ENCODE data around the gene PFKL.
A peak's percentile ranks its signal among the peaks of the same experiment; 100 is the strongest.
"Not testable (repeated sequence)": the region's sequence is repeated elsewhere in the genome, so short reads cannot be mapped to it uniquely, and the experiment has no call there.

PFKL gene

GRCh38 chr21:44295163-44295573, 4.7 kb upstream of the PFKL start:
- no peak for DNase-seq

GRCh38 chr21:44295646-44296045, 4.2 kb upstream of the PFKL start:
- no peak for DNase-seq

GRCh38 chr21:44296103-44296519, 3.7 kb upstream of the PFKL start:
- DNase-seq, result no peak

- no peak for DNase-seq
These were observed 2.9 kb upstream of the PFKL start for GRCh38 chr21:44296916-44297315.

GRCh38 chr21:44297525-44298290, 2.1 kb upstream of the PFKL start:
- DNase-seq, result peak; percentile 71

GRCh38 chr21:44298301-44298700, 1.6 kb upstream of the PFKL start:
- DNase-seq, result peak; percentile 31

- no peak for DNase-seq
These were observed 782 bp upstream of the PFKL start for GRCh38 chr21:44299085-44299457.

GRCh38 chr21:44300262-44300959, 558 bp downstream of the PFKL start:
- peak; percentile 42 for DNase-seq

GRCh38 chr21:44301141-44301540, 1.3 kb downstream of the PFKL start:
- DNase-seq, result no peak

- DNase-seq, result no peak
These were observed 2.1 kb downstream of the PFKL start for GRCh38 chr21:44301961-44302406.

- DNase-seq, result not testable (repeated sequence)
These were observed 2.9 kb downstream of the PFKL start for GRCh38 chr21:44302573-44303401.

- no peak for DNase-seq
These were observed 3.7 kb downstream of the PFKL start for GRCh38 chr21:44303490-44303981.

GRCh38 chr21:44304011-44304616, 4.3 kb downstream of the PFKL start:
- DNase-seq, result no peak

GRCh38 chr21:44304877-44305293, 5.0 kb downstream of the PFKL start:
- DNase-seq, result peak; percentile 19

- no peak for DNase-seq
These were observed 5.8 kb downstream of the PFKL start for GRCh38 chr21:44305691-44306090.

GRCh38 chr21:44306936-44307704, 7.3 kb downstream of the PFKL start:
- no peak for DNase-seq

- DNase-seq, result no peak
These were observed 11.0 kb downstream of the PFKL start for GRCh38 chr21:44310628-44311507.

- DNase-seq, result no peak
These were observed 12.2 kb downstream of the PFKL start for GRCh38 chr21:44312089-44312488.

- no peak for DNase-seq
These were observed 12.9 kb downstream of the PFKL start for GRCh38 chr21:44312716-44313115.

GRCh38 chr21:44313451-44313850, 13.6 kb downstream of the PFKL start:
- no peak for DNase-seq

- no peak for DNase-seq
These were observed 14.3 kb downstream of the PFKL start for GRCh38 chr21:44314128-44314527.

All from fibroblast of skin of right quadriceps (primary cell).